H7 (cell line): ENCODE results near the gene CCNI2. TPM values are rescaled to one million over a fixed set of nuclear protein-coding genes. Genes with fewer than 3 reads are reported as not detected.
A peak's percentile ranks its signal among the peaks of the same experiment; 100 is the strongest.

Experiments
- DNase-seq: peaks from one replicate; pipeline ENCODE4 v3.0.0; 2012
- H3K27me3 ChIP-seq: 2 replicates; pipeline ENCODE4 v1.6.0; 2011; ENCODE audit warnings: mild to moderate bottlenecking, low read length; ENCODE audit not compliant: control insufficient read depth, insufficient read depth
- H3K36me3 ChIP-seq: replicated peaks from 2 replicates; pipeline ENCODE4 v1.5.1; 2011; ENCODE audit warnings: low read length; ENCODE audit not compliant: control insufficient read depth, insufficient read depth
- H3K4me3 ChIP-seq: 2 replicates; pipeline ENCODE4 v1.5.1; 2011; ENCODE audit warnings: low read depth, mild to moderate bottlenecking, control low read depth, low read length, moderate library complexity; ENCODE audit not compliant: insufficient read depth
- total RNA-seq: library from RNA; depleted of rRNA; stranded (reverse); fragments of >200 nt; shearing (Covaris generic); gene quantifications from 2 replicates; pipeline ENCODE4 v1.2.3, GENCODE V29; 2014

Gene CCNI2
- total RNA-seq, 1 experiment from 2014 or later, result 0.07 TPM

DNA sequence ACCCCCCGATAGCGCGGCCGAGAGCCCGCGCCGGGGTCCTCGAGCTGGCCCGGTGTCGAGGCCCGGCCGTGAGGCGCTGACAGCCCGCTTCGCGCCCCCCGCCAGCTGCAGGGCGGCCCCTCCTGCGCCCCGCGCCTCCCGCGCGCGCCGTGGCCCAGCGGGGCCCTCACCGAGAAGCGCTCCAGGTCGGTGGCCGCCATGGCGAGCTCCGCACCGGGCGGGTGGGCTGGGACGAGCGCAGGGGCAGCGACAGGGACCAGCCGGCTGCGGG is 29.6 kb downstream of the CCNI2 start:
- Histone ChIP-seq H3K36me3 (no peaks in the 10 kb centered on the region), H3K4me3 (peak overlapping the region; percentile 63), H3K27me3 (peaks cover 35% of the 10 kb centered on the region)
- DNase-seq, result peak; percentile 87

DNA sequence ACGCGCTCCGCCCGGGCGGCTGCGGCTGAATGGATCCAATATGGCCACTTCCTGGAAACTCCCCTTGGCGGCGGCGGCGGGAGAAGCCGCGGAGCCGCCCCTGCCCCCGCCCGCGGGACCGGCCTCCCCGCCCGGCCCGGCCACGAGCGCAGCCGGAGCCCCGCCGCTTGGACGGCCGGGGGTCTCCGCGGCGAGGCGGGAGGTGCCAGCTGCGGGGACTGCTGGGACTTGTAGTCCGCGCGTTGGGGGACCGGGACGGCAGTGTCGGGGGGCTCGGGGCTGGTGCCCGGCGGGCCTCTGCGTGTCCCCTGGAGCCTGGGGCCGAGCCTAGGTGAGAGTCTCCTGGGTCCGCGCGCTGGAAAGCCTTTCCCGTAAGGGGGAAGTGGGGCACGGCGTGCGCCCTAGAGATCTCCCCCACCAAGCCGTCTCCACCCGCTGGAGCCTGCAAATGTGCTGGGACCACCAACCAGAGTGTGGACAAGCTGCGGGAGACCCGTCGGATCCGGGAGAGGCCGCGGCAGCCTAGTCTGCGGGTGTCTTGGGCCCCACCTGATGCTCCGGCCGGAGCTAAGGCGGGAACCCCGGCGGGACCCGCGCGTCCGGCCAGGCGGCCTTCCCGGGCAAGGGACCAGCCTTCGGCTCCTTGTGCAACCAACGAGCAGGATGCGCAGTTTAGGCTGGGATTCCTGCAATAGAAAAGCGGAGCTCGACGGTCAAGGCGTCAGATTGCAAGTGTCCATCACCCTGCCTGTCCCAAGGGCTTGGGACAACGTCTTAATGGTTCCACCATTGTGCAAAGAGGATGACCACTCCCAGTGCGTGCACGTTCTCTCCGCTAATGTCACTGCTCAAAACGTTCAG is 30.2 kb downstream of the CCNI2 start, which contains the start of gene SEPTIN8:
TSS of gene SEPTIN8 (minus strand) at position 31 of the 861 bp plus-strand sequence. CDS start 102 bp downstream, outside the sequence.
- Histone ChIP-seq H3K27me3 (peaks cover 36% of the 10 kb centered on the region), H3K4me3 (peak within 1 kb of the TSS; percentile 63), H3K36me3 (no peaks in the 10 kb centered on the region)
- peak; percentile 78 for DNase-seq

DNA sequence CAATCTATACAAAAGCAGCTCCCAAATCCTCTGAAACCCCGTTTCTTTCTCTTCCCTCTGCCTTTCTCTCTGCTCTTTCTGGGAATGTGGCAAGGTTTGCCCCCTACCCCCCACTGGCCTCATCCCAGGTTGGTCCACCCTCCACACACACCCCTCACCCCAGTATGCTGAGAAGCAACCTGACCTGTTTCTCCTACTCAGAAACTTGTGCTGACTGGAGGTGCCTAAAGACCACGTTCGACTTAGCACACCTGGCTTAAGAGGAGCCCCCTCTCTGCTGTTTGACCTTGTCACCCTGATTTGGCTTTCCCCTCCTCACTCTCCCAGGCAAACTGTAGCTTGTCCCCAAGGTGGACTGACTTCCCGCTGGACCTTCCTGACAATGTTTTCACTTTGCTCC is 30.9 kb downstream of the CCNI2 start:
- no peak overlapping the region for H3K4me3 ChIP-seq
- H3K27me3 ChIP-seq, result peaks cover 36% of the 10 kb centered on the region
- peak; percentile 44 for DNase-seq
- H3K36me3 ChIP-seq, result no peaks in the 10 kb centered on the region

DNA sequence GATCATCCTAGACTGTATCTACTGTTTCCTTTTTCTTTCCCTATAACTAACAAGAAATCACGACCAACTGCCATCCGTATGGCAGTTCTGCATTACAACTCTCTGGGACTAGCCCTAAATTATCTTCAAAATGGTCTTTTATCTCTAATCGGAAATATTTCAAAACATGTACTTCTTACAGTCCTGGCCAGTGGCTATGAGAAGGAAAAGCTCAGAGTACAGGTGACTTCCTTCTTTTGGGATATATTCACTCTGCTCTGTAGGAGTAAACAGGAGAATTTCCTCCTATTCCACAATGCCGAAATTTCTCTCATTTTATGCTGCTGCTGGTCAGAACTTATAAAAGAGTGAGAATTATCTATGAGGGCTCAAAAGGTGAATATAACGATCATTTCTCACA is 31.6 kb downstream of the CCNI2 start:
- DNase-seq, result no peak
- H3K36me3 ChIP-seq, result no peaks in the 10 kb centered on the region
- H3K27me3 ChIP-seq, result peaks cover 38% of the 10 kb centered on the region
- H3K4me3 ChIP-seq, result no peak overlapping the region

DNA sequence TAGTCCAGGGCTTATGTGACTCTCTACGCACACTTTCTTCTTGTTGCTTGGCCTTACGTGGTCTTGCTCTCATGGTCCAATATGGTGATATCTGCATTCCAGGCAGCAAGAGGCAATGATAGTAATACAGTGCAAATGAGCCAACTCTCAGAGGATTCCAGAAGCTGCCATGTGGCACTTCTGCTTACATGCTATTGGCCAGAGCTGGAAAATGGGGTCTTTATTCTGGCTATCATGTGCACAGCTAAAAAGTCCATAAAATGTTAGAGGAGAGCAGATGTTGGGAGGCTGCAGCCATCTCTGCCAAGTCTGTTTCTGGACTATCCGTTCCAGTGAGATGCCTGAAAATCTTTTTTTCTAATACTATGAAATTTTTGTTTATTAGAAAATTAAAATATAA is 32.7 kb downstream of the CCNI2 start:
- Histone ChIP-seq H3K27me3 (peaks cover 38% of the 10 kb centered on the region), H3K4me3 (no peak overlapping the region), H3K36me3 (no peaks in the 10 kb centered on the region)
- no peak for DNase-seq

DNA sequence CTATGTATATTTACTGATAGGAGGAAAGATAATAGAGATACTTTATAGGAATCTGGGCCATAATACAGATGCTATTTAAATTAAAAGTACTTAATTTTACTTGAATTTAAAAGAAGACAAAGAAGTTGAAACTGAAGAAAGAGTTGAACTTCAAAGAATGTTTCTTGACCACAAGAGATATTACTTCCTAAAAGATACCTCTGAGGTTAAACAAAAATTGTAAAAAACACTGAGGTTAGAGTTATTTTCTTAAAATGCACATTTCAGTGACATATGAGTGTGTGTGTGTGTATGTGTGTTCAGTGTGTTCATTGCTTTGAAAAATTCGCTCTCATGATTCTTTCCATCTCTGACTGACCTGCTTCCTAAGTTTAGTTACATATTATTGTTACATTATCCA is 33.4 kb downstream of the CCNI2 start:
- Histone ChIP-seq H3K4me3 (no peak overlapping the region), H3K27me3 (peaks cover 35% of the 10 kb centered on the region), H3K36me3 (no peaks in the 10 kb centered on the region)
- no peak for DNase-seq

DNA sequence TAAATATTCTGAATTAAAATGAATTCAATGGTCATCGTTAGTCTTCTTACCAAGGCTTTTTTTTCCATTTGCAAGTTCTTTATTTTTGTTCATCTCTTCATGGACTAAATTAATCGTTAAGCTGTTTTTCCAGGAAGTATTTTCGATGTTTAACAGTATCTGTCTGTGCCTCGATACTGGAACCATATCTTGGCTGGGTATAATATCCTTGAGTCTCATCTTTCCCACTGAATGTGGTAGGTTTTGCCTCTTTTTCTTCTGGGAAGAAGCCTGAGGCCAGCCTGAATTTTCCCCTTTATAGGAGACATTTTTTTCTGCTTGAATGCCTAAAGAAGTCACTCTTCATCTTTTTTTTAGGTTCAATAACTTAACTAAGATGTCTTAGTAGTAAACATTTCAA is 33.8 kb downstream of the CCNI2 start:
- DNase-seq, result no peak

DNA sequence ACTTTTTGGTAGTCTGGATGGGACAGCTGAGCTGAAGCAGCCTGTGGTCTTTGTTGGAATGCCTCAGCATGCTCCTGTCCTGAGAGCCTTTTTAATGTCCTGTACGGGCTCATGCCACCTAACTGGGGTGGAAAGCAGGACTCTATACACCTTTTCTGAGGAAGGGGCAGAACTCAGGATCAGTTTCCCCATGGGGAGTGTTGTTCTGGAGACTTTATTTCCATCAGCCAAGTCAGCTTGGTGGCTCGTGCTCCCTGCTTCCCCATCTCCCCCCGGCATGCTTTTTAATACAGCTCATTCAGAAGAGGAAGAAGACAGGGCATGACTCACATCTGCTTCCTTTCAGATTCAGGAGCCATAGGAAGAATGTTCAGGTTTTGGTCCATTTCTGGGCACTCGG is 34.9 kb downstream of the CCNI2 start:
- no peak for DNase-seq
- Histone ChIP-seq H3K4me3 (no peak overlapping the region), H3K36me3 (no peaks in the 10 kb centered on the region), H3K27me3 (peaks cover 25% of the 10 kb centered on the region)

More for the DNA sequence above, 33.8 kb downstream of the CCNI2 start:
- Histone ChIP-seq H3K36me3 (no peaks in the 10 kb centered on the region), H3K4me3 (no peak overlapping the region), H3K27me3 (peaks cover 32% of the 10 kb centered on the region)

DNA sequence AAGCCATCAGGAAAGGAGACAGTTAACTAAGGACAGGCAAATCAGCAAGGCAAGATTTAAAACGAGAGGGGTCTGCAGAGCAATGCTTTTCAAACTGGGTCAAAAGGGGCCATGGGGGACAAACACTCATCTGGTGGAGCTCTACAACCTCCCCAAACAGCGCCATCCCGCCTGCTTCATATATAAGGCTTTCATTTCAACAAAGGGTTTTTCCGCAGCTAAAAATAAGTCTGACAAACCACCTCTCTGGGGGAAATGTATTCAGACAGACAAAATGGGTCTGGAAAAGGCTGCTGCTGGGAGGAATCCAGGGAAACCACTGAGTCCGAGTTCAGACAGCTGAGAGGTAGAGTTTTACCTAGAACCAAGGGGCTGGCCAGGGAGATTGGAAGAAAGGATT is 38.1 kb downstream of the CCNI2 start:
- peaks cover 4% of the 10 kb centered on the region; the same call in 1 of the 2 replicates for H3K27me3 ChIP-seq
- no peaks in the 10 kb centered on the region for H3K36me3 ChIP-seq
- DNase-seq, result no peak
- no peak overlapping the region for H3K4me3 ChIP-seq

DNA sequence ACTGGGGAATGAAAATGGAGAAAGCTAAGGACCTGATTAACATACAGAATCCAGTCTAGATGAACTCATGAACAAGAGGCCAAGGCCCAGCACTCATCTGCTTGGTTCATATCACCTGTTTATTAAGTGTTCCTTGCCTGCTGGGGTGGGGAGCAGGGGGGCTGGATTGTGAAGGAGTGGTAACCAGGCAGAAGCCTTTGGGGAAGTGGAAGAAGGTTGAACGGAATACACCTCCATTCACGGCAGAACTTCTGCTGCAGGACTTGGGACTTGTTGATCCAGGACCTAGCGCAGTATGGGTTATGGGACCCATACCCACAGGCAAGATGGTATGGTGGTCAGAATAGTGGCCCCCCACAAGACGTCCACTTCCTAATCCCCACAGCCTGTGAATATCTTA is 38.6 kb downstream of the CCNI2 start:
- peaks cover 4% of the 10 kb centered on the region; the same call in 1 of the 2 replicates for H3K27me3 ChIP-seq
- H3K36me3 ChIP-seq, result no peaks in the 10 kb centered on the region
- DNase-seq, result no peak
- no peak overlapping the region for H3K4me3 ChIP-seq

DNA sequence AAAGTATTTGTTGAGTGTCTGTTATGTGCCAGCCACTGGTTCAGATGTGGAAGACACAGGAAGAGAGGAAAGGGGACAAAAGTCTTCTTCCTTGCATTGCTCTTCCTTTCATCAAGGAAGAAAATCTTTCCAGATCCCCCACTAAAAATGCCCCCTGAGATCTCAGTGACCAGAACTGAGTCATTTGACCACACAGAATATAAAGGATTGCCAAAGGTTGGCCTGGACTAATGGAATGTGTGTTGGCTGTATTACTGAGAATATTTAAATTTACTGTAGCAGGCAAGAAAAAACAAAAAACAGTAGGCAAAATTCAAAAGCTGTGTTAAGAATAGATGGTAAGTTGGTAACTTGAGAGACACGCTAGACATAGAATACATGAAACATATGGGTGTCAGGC is 39.9 kb downstream of the CCNI2 start:
- Histone ChIP-seq H3K4me3 (no peak overlapping the region), H3K36me3 (no peaks in the 10 kb centered on the region), H3K27me3 (peaks cover 2% of the 10 kb centered on the region; the same call in 1 of the 2 replicates)
- no peak for DNase-seq

DNA sequence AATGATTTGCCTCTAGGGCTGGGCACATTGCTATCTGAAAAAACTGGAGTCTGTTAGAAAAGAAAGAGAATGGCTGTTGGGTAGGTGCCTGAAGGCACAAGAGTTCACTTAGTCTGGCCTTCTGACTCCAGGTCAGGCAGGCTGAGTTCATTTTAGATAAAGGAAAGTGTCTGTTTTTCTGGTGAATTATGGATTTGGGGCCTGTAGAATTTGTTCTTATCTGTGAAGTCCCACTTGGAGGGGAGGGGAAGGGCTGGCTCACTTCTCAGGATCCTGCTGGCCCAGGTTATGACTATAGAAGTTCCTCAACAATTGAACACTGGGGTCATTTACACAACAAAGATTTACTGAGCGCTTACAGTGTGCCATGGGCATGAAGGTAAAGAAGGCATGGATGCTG is 41.3 kb downstream of the CCNI2 start:
- no peaks in the 10 kb centered on the region for H3K27me3 ChIP-seq
- H3K4me3 ChIP-seq, result no peak overlapping the region
- DNase-seq, result no peak
- H3K36me3 ChIP-seq, result no peaks in the 10 kb centered on the region

DNA sequence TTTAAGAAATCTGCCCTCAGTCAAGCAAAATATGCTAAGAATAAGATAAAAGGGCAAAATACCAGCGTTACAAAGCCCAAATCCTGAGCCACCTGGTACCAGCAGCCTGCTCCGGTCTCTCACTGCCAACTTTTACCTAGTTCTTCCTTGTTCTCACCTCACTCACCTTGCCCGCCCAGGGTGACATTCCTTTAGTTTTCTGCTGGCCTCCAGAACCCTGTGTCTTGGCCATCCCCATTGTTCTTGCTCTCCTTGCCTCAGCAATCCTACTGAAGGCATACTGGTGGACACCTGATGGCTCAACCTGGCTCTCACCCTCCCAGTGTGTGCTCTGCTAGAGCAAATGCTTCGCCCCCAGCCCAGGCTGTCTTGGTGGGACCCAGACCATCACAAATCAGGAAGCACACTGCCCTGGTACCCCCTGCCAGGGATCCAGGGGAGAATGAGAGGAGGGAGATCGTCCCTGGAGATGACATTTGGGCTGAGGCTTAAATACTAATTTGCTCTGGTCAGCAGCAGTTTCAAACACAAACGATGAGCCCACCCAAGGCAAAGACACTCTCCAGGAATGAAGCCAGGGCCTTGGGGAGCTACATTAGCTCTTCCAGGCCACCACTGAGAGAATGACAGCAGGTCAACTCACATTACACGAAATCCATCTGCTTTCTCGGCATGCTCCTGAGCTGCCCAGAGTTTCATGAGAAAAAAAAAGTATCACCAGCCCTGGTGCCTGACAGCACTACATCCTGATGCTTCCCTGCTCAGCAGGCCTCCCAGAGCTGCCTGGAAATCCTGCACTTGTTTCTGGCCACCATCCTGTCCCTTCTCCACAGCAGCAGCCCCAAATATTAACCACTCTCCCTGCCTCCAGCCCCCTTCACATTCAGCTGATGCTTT is 42.0 kb downstream of the CCNI2 start:
- Histone ChIP-seq H3K4me3 (no peak overlapping the region), H3K27me3 (no peaks in the 10 kb centered on the region), H3K36me3 (no peaks in the 10 kb centered on the region)
- DNase-seq, result no peak

DNA sequence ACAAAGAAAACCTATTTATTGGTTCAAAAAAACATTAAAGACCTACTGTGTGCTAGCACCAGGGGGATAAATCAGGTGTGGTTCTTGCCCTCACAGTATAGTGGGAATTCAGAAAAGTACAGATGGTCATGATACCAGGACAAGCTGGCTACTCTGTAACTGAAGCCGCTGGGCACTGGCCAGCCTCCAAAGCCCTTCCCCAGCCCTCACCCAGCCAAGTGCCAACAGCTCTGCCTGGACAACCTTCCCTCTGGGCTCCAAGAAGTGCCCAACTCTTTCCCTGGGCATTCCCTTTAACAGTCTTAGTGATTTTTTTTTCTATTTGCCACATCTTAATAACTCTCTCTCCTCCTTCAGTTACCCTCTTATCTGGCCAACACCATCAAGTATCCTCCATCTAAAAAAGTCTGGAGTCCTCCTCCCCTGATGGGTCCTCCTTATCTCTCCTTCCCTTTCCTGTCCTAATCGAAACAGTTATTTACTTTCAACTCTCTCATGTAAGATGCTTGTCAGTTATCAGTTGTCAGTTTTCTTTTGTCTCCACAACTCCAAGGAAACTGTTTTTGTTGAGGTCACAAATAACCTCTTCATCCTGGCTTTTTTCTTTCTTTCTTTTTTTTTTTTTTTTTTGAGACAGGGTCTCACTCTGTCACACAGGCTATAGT is 43.1 kb downstream of the CCNI2 start:
- Histone ChIP-seq H3K27me3 (no peaks in the 10 kb centered on the region), H3K36me3 (no peaks in the 10 kb centered on the region), H3K4me3 (no peak overlapping the region)
- no peak for DNase-seq
